ENCODE measurements around the gene WEE2. TPM values are rescaled to one million over a fixed set of nuclear protein-coding genes. Genes with fewer than 3 reads are reported as not detected.

WEE2 gene
- total and polyA plus RNA-seq, 4 donors: not detected

DNA sequence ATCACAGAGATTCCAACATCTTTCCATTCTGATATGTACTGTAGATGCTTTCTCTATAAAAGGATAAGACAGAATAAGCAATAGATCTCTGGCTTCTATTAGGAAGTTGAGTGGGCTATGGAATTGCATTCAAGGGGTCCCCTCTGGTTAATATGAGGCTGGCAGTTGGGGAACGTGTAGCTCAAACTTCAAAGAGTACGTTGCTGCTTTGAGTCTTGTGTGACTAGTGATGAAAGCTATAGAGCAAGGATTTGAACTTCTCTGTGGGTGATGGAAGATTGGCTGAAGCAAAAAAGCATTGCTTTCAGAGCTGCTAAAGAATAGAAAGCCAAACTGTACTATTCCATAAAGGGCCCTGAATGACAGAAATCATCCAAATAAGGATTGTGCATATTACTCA, 6.4 kb downstream of the WEE2 start:
- no peak overlapping the region for H3K9ac ChIP-seq (ENCODE audit: insufficient read depth in 1 of 2, low read length in 2 of 2)
- H3K36me3 ChIP-seq (ENCODE audit: control insufficient read depth in 4 of 4, insufficient read depth in 4 of 4, low read length in 4 of 4): no peaks in the 10 kb centered on the region
- no peak for ATAC-seq (ENCODE audit: insufficient read depth, low FRiP score)
- 83 to 84% methylated on average over 2 of the region's 2 CpGs for WGBS, 2 donors
- H3K27ac ChIP-seq (ENCODE audit: low read depth in 1 of 2, low read length in 1 of 2): no peak overlapping the region
- H3K9me3 ChIP-seq (ENCODE audit: control insufficient read depth in 4 of 4, insufficient read depth in 3 of 4, low read length in 3 of 4): no peaks in the 10 kb centered on the region
- DNase-seq: no peak
- H3K27me3 ChIP-seq (ENCODE audit: control insufficient read depth in 3 of 3, insufficient read depth in 3 of 3, low read length in 2 of 3): no peaks in the 10 kb centered on the region
- H3K4me3 ChIP-seq: no peak overlapping the region
- TF ChIP-seq, protein P1, sequence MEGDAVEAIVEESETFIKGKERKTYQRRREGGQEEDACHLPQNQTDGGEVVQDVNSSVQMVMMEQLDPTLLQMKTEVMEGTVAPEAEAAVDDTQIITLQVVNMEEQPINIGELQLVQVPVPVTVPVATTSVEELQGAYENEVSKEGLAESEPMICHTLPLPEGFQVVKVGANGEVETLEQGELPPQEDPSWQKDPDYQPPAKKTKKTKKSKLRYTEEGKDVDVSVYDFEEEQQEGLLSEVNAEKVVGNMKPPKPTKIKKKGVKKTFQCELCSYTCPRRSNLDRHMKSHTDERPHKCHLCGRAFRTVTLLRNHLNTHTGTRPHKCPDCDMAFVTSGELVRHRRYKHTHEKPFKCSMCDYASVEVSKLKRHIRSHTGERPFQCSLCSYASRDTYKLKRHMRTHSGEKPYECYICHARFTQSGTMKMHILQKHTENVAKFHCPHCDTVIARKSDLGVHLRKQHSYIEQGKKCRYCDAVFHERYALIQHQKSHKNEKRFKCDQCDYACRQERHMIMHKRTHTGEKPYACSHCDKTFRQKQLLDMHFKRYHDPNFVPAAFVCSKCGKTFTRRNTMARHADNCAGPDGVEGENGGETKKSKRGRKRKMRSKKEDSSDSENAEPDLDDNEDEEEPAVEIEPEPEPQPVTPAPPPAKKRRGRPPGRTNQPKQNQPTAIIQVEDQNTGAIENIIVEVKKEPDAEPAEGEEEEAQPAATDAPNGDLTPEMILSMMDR (IDR thresholded peaks at IDR 0.05; ENCODE audit: control extremely low read depth, extremely low read depth): no peak
- no peaks in the 10 kb centered on the region for H3K4me1 ChIP-seq (ENCODE audit: control insufficient read depth in 5 of 5, insufficient read depth in 5 of 5, low read length in 5 of 5)

DNA sequence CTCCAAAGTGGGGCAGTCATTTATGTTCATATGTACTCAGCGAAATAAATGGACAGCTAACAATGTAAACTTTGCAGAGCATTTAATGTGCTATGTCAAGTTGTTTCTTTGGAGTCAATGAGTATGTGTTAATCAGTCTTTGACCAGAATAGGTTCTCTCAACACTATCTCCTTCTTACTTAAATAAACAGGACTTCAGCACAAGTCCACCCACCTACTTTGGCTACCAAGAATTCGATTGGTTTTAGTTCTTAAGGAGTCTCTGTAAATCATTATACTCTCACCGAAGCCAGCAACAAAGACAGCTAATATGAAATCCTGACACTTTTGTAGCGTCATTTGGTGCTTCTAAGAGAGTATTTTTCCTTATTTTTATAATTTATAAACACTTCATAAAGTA, 6.9 kb downstream of the WEE2 start:
- Histone ChIP-seq H3K9ac (ENCODE audit: insufficient read depth in 1 of 2, low read length in 2 of 2) (no peak overlapping the region), H3K4me3 (no peak overlapping the region), H3K4me1 (ENCODE audit: control insufficient read depth in 5 of 5, insufficient read depth in 5 of 5, low read length in 5 of 5) (no peaks in the 10 kb centered on the region), H3K36me3 (ENCODE audit: control insufficient read depth in 4 of 4, insufficient read depth in 4 of 4, low read length in 4 of 4) (no peaks in the 10 kb centered on the region), H3K27me3 (ENCODE audit: control insufficient read depth in 3 of 3, insufficient read depth in 3 of 3, low read length in 2 of 3) (no peaks in the 10 kb centered on the region), H3K9me3 (ENCODE audit: control insufficient read depth in 4 of 4, insufficient read depth in 3 of 4, low read length in 3 of 4) (no peaks in the 10 kb centered on the region), H3K27ac (ENCODE audit: low read depth in 1 of 2, low read length in 1 of 2) (no peak overlapping the region)
- DNase-seq (no peak), ATAC-seq (ENCODE audit: insufficient read depth, low FRiP score) (no peak)
- WGBS, 2 donors: 61 to 80% methylated on average over 4 of the region's 4 CpGs
- TF ChIP-seq, protein P1 (IDR thresholded peaks at IDR 0.05; ENCODE audit: control extremely low read depth, extremely low read depth): no peak

DNA sequence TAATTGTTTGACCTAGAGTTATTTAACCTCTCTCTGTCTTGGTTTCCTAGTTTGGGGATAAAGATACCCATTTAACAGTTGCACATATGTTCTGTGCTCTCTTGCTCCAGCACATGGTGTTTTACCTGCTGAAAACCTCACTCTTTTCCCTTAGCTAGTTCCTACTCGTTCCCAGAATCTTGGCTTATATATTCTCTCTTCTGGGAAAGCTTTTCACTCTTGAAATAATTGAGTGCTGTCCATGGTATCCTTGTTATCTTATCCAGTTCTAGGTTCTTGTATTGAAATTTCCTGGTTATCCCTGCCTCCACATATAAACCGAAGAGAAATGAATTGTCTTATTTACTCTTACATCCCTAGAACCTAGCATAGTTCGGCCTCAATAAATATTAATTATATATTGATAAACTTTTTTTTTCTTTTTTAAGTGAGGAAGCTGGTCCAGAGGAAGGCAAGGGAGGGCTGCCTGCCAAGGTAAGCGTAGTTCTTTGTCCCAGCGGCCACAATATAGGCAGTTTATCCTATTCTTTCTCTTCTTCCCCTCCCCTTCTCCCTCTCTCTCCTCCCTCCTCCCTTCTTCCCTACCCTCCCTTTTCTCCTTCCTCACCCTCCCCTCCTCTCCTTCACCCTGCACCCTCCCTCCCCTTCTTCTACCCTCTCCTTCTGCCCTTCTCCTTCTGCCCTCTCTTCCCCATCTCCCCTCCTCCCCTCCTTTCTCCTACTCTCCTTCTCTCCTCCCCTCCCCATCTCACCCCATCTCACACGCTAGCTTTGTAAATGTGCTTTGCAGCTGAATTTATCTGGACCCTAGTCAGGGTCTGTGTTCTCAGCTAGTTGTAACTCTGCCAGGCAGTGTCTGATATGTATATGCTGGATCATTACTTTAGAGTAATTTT, 7.9 kb downstream of the WEE2 start:
- H3K4me1 ChIP-seq (ENCODE audit: control insufficient read depth in 5 of 5, insufficient read depth in 5 of 5, low read length in 5 of 5): no peaks in the 10 kb centered on the region
- no peak overlapping the region for H3K9ac ChIP-seq (ENCODE audit: insufficient read depth in 1 of 2, low read length in 2 of 2)
- H3K4me3 ChIP-seq: no peak overlapping the region
- no peaks in the 10 kb centered on the region for H3K9me3 ChIP-seq (ENCODE audit: control insufficient read depth in 4 of 4, insufficient read depth in 3 of 4, low read length in 3 of 4)
- ATAC-seq (ENCODE audit: insufficient read depth, low FRiP score) (no peak), DNase-seq (no peak)
- H3K27ac ChIP-seq (ENCODE audit: low read depth in 1 of 2, low read length in 1 of 2): no peak overlapping the region
- 81 to 91% methylated on average over 6 of the region's 6 CpGs for WGBS, 2 donors
- H3K36me3 ChIP-seq (ENCODE audit: control insufficient read depth in 4 of 4, insufficient read depth in 4 of 4, low read length in 4 of 4): no peaks in the 10 kb centered on the region
- H3K27me3 ChIP-seq (ENCODE audit: control insufficient read depth in 3 of 3, insufficient read depth in 3 of 3, low read length in 2 of 3): no peaks in the 10 kb centered on the region
- TF ChIP-seq, protein P1 (IDR thresholded peaks at IDR 0.05; ENCODE audit: control extremely low read depth, extremely low read depth): no peak
